Keratinocyte (primary cell): ENCODE data around the gene SIK3. TPM values are rescaled to one million over a fixed set of nuclear protein-coding genes. Genes with fewer than 3 reads are reported as not detected.
"Not testable (repeated sequence)": the region's sequence is repeated elsewhere in the genome, so short reads cannot be mapped to it uniquely, and the experiment has no call there.

Experiments used
- DNase-seq: peaks from one replicate; pipeline ENCODE4 v3.0.0-alpha.2; 2011; ENCODE audit warnings: low read depth, missing footprints, low spot score
- FAIRE-seq: peaks from 2 replicates; lab custom pipeline; 2011; peaks lifted over from hg19 to GRCh38; lab: Jason Lieb, UNC
- H2AFZ ChIP-seq: 2 replicates; pipeline ENCODE4 v1.6.0; 2012; ENCODE audit warnings: low read length, control low read depth, inconsistent platforms; ENCODE audit not compliant: control insufficient read depth
- H3K27ac ChIP-seq: 2 replicates; pipeline ENCODE4 v1.5.1; 2011; ENCODE audit warnings: low read length; ENCODE audit not compliant: control insufficient read depth, insufficient read depth
- H3K27me3 ChIP-seq: 3 replicates; pipeline ENCODE4 v1.6.0; 2011; ENCODE audit warnings: low read length; ENCODE audit not compliant: control insufficient read depth, insufficient read depth; ENCODE audit errors: extremely low read depth
- H3K36me3 ChIP-seq, 2 experiments: 2 replicates in 1 of 2; 3 replicates in 1 of 2; pipeline ENCODE4 v1.5.1; 2011; ENCODE audit warnings: low read length in 2 of 2, mild to moderate bottlenecking in 1 of 2; ENCODE audit not compliant: control insufficient read depth in 2 of 2, insufficient read depth in 2 of 2; ENCODE audit errors: extremely low read depth in 1 of 2
- H3K4me1 ChIP-seq: 3 replicates; pipeline ENCODE4 v1.5.1; 2011; ENCODE audit warnings: low read length; ENCODE audit not compliant: control insufficient read depth, insufficient read depth; ENCODE audit errors: extremely low read depth
- H3K4me2 ChIP-seq: 3 replicates; pipeline ENCODE4 v1.6.0; 2011; ENCODE audit warnings: low read depth, low read length; ENCODE audit not compliant: control insufficient read depth, insufficient read depth; ENCODE audit errors: extremely low read depth
- H3K4me3 ChIP-seq, 3 experiments: fragments of 200-600 bp in 1 of 3; sonication (generic) in 1 of 3; 2 replicates in 2 of 3; 3 replicates in 1 of 3; pipeline ENCODE4 v1.5.1; 2011 to 2016; ENCODE audit warnings: low read length in 3 of 3, mild to moderate bottlenecking in 3 of 3, control low read depth in 2 of 3, inconsistent platforms in 1 of 3, low read depth in 1 of 3, mixed read lengths in 1 of 3, mixed run types in 1 of 3, moderate library complexity in 1 of 3; ENCODE audit not compliant: control insufficient read depth in 2 of 3, insufficient read depth in 2 of 3; ENCODE audit errors: extremely low read depth in 1 of 3
- H3K79me2 ChIP-seq: 2 replicates; pipeline ENCODE4 v1.6.0; 2012; ENCODE audit warnings: low read length; ENCODE audit not compliant: control insufficient read depth, insufficient read depth
- H3K9ac ChIP-seq: 3 replicates; pipeline ENCODE4 v1.6.0; 2011; ENCODE audit warnings: low read length; ENCODE audit not compliant: control insufficient read depth, insufficient read depth; ENCODE audit errors: extremely low read depth
- H3K9me1 ChIP-seq: 3 replicates; pipeline ENCODE4 v1.6.0; 2011; ENCODE audit warnings: low read length; ENCODE audit not compliant: control insufficient read depth, insufficient read depth; ENCODE audit errors: extremely low read depth
- H3K9me3 ChIP-seq: 2 replicates; pipeline ENCODE4 v1.5.1; 2012; ENCODE audit warnings: low read depth, low read length; ENCODE audit not compliant: control insufficient read depth
- H4K20me1 ChIP-seq: 3 replicates; pipeline ENCODE4 v1.6.0; 2011; ENCODE audit warnings: low read length; ENCODE audit not compliant: control insufficient read depth, insufficient read depth; ENCODE audit errors: extremely low read depth
- CTCF ChIP-seq, 3 experiments: IDR thresholded peaks in 1 of 3; conservative IDR thresholded peaks in 1 of 3; optimal IDR thresholded peaks in 1 of 3; 2 replicates in 2 of 3; 3 replicates in 1 of 3; pipeline versions ENCODE3 to v1.5.1; 2011; ENCODE audit warnings: low read length in 3 of 3, mild to moderate bottlenecking in 3 of 3, moderate library complexity in 2 of 3, control low read depth in 1 of 3, inconsistent platforms in 1 of 3; ENCODE audit not compliant: insufficient read depth in 2 of 3; ENCODE audit errors: extremely low read depth in 1 of 3
- EZH2 ChIP-seq: IDR thresholded peaks from one replicate; pipeline ENCODE4 v1.6.1; 2012; ENCODE audit warnings: inconsistent platforms, mild to moderate bottlenecking, low read length, moderate library complexity
- dilution Hi-C: fragments of 300-500 bp; cut with MboI; formaldehyde crosslinking; loops from one replicate; pipeline ENCODE4 v1.7.0; 2020; ENCODE audit warnings: low sequenced_read_pairs; ENCODE audit not compliant: extremely low pct_ligation_motif_present
- polyA plus RNA-seq, 5 experiments: library from polyadenylated mRNA; depleted of rRNA in 3 of 5; stranded (reverse) in 3 of 5; stranded (forward) in 1 of 5; unstranded in 1 of 5; fragments of >200 nt; gene quantifications; 1 replicate in 1 of 5; 2 replicates in 3 of 5; 3 replicates in 1 of 5; pipeline versions ENCODE4 v1.2.1 to v1.2.3, GENCODE V29; 2011 to 2012; ENCODE audit warnings: missing spikeins in 2 of 5, low read depth in 1 of 5, low replicate concordance in 1 of 5

Gene SIK3
- polyA plus RNA-seq, 1 donor (not counting 4 experiments of a cell fraction or from before 2014, with no cell fraction given): 8.2 TPM

GRCh38 chr11:116804001-116804400 lies 294.2 kb downstream of the SIK3 start:
- no peaks in the 10 kb centered on the region for H3K36me3 ChIP-seq
- H3K27ac ChIP-seq: no peak overlapping the region
- H3K9me3 ChIP-seq: no peaks in the 10 kb centered on the region
- no peaks in the 10 kb centered on the region for H4K20me1 ChIP-seq
- H3K4me1 ChIP-seq: no peaks in the 10 kb centered on the region
- H3K4me3 ChIP-seq: no peak overlapping the region
- no peak for TF ChIP-seq EZH2
- TF ChIP-seq CTCF (optimal IDR thresholded peaks at IDR 0.05 in 1 of 3, IDR thresholded peaks at IDR 0.05 in 1 of 3, conservative IDR thresholded peaks at IDR 0.05 in 1 of 3; ENCODE audit: extremely low read depth in 1 of 3, insufficient read depth in 2 of 3, low read length in 3 of 3): no peak
- no peak for FAIRE-seq
- H3K79me2 ChIP-seq: no peaks in the 10 kb centered on the region
- dilution Hi-C loops: no loop called here
- H3K9ac ChIP-seq: no peak overlapping the region
- no peaks in the 10 kb centered on the region for H3K9me1 ChIP-seq
- no peak overlapping the region for H2AFZ ChIP-seq
- H3K4me2 ChIP-seq: no peak overlapping the region
- no peak for DNase-seq
- H3K27me3 ChIP-seq: no peaks in the 10 kb centered on the region

GRCh38 chr11:116801662-116802061 lies 296.6 kb downstream of the SIK3 start:
- H3K9ac ChIP-seq, H3K4me3 ChIP-seq, H3K9me3 ChIP-seq, H3K9me1 ChIP-seq, H3K4me1 ChIP-seq, dilution Hi-C loops, DNase-seq, H3K79me2 ChIP-seq, H3K27me3 ChIP-seq, H3K36me3 ChIP-seq, H4K20me1 ChIP-seq, H2AFZ ChIP-seq, FAIRE-seq, H3K27ac ChIP-seq, H3K4me2 ChIP-seq: not testable (repeated sequence)

- Histone ChIP-seq H3K27me3 (no peaks in the 10 kb centered on the region), H3K9ac (no peak overlapping the region), H3K4me3 (no peak overlapping the region), H3K27ac (no peak overlapping the region), H3K36me3 (no peaks in the 10 kb centered on the region), H2AFZ (no peak overlapping the region), H3K9me1 (no peaks in the 10 kb centered on the region), H4K20me1 (no peaks in the 10 kb centered on the region), H3K4me1 (no peaks in the 10 kb centered on the region), H3K79me2 (no peaks in the 10 kb centered on the region), H3K4me2 (no peak overlapping the region), H3K9me3 (no peaks in the 10 kb centered on the region)
- dilution Hi-C loops: no loop called here
- FAIRE-seq (no peak), DNase-seq (no peak)
- TF ChIP-seq CTCF (optimal IDR thresholded peaks at IDR 0.05 in 1 of 3, IDR thresholded peaks at IDR 0.05 in 1 of 3, conservative IDR thresholded peaks at IDR 0.05 in 1 of 3; ENCODE audit: extremely low read depth in 1 of 3, insufficient read depth in 2 of 3, low read length in 3 of 3) (no peak), EZH2 (no peak)
Measured at GRCh38 chr11:116800610-116801009, 297.6 kb downstream of the SIK3 start.
